NCI-H128 (cell line): ENCODE results near the gene VEPH1.

Source experiments
- DNase-seq: peaks from one replicate; lab custom pipeline; 2025; ENCODE audit not compliant: unreplicated experiment; lab: John Stamatoyannopoulos, UW

VEPH1 gene

DNA sequence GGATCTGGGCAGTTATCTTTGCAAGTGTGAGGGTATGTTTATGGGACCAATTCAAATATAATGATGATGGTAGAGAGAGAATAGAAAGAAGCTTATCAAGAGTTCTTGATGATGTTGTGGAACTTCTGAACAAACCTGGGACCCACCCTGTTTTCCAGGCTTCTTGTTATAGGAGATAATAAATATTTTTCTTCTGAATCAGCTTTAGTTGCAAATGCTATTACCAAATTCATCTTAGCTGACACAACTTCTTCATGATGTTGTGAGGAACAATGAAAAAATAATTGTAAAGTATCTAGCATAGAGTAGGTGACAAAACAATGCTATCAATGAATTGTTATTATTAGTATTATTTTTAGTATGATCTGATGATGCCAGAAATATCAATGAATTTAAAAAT lies 110.1 kb downstream of the VEPH1 start:
- no peak for DNase-seq

- no peak for DNase-seq
Observed at GRCh38 chr3:157392104-157392503, 111.1 kb downstream of the VEPH1 start.

DNA sequence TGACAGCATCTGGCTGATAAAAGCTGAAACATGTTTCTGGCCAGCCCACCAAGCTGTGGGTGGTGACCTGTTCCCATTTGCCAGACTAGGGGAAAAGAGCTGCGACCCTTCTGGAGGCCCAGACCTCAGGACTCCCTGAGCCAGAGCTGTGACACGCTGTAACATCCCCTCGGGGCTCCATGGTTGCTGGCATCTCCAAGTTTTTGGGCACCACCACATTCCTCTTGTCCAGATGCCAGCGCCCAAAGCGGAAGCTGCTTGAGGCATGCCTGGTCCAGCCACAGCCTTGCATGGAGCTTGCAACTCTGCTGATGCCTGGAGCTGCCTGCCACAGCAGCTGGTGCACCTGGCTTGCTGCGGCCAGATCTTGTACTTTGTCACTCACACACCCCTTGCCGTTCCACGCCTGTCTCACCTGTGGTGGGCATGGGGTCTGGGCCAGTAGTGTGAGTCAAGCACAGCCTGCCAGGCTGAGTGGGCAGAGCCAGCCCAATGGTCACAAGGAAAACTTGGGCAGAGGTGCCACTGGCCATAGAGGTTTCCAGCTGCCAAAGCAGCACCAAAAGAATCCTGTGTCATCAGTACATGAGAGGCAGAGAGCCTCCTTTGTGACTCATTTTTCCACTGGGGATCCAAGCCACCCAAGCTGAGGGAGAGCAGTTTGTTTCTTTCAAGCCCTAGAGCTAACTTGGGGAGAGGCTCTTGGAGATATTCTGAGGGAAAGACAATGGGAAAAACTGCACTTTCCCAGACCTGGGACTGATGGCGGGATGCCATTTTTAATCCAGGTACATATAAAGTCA lies 112.3 kb downstream of the VEPH1 start:
- no peak for DNase-seq

GRCh38 chr3:157388976-157389375 lies 114.2 kb downstream of the VEPH1 start:
- DNase-seq, result no peak

- no peak for DNase-seq
Observed at GRCh38 chr3:157387708-157388435, 115.3 kb downstream of the VEPH1 start.

- no peak for DNase-seq
Observed at GRCh38 chr3:157384491-157384890, 118.7 kb downstream of the VEPH1 start.

DNA sequence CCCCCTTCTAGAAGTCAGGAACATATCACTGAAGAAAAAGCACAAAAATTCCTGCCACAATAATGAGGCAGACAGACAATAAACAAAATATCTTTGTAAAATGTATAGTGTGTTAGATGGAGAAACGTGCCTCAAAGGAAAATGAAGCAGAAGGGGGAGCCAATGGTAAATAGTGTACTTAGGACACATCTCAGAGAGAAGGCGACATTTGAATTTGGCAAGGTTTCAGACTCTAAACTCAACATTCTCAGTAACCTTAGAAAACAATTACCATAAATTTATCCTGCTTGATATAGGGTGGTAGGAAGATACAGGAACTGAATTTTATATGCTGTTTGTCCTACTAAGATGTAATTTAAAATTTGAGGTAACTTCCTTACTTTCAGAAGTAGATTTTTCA lies 119.2 kb downstream of the VEPH1 start:
- DNase-seq, result no peak

GRCh38 chr3:157381606-157382005 lies 121.6 kb downstream of the VEPH1 start:
- no peak for DNase-seq

DNA sequence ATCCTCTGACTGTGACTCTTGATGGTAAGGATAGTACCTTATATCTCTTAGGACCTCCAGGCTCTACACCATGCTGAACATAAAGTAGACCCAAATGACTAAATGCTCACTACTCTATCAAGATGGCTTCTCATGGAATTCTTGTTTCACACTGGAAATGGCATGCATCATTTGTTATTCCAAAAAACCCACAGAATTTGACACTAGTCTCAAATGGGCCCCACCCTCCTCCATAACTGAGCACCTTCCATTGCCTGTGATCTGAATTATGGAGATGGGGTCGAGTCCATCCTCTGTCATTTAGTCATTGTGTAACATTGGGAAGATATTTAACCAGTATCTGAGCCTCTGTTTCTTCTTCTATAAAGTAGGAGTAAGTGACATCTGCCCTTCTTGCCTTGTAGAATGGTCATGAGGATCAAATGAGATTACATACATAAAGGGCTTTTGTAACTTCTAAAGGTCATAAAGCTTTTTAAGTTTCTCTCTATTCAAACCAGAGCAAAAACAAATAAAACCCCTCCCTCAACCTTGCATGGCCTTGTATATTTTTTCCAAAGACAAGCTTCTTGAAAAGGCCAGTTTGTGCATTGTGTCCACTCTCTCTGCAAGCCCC lies 123.6 kb downstream of the VEPH1 start:
- no peak for DNase-seq

DNA sequence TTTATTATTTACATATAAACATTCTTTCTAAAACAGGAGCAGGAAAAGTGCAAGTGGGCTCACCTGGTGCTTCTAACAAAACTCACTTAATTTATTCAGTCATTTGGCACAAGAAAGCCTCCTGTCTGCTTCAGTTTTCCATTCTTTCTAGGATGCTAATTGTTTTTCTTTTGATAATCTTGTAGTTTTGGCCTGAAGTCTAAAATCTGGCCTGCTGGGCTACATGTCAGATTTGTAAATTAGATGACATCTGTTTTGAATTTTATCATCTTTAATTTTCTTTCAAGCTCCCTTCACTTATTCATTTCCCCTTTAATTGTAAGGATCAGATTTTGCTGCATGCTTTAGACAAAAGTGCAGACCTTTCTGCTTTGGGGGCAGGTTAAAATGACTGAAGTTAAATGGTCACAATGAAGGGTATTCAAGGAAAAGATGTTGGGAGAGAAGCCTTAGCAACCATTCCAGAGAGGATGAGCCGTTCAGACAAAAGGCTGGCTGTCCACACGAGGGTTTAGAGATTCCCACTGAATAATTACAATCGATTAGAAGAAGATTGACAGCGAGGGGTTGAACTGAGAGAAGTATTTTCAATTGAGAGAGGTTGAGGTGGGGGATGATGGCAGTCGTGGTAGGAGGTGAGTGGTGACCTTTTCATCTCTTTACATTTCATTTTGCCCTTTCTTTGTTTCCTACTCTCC lies 126.5 kb downstream of the VEPH1 start:
- DNase-seq, result no peak

GRCh38 chr3:157375342-157375986 lies 127.8 kb downstream of the VEPH1 start:
- DNase-seq, result no peak

GRCh38 chr3:157374933-157375332 lies 128.3 kb downstream of the VEPH1 start:
- no peak for DNase-seq

DNA sequence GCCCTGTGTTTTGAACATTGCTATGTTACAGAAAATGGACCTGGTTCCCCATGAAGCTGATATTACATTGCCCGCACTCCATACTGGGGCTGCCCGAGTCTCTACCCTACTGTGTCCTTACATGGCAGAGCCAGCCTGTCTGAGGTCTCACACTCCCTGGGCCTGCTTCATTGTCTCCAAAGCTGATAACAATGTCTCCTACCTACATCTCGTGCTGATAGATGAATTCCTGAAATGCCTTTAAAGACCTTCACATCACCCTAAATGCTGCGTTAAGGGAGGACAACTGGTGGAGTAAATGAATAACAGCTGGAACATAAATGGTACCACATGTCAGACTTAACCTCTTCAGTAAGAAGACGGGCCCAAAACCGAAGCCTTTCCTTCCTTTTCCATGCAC lies 129.4 kb downstream of the VEPH1 start:
- no peak for DNase-seq

DNA sequence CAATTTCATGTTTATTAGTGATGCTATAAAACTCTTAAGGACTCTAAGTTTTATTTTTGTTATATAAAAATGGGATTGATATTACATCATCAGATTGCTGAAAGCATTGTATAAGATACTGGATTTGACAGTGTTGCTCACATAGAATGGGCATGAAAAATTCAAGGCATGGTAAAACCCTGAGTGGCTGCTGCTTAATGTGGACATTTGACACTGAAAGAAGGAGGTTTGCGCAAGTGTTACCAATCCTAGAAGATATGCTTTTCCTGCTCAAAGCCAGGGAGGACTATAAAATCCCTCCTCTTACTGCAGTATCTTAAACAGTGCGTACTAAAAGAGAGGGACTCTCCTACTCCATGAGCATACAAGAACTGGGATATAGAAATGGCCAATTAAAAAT lies 132.3 kb downstream of the VEPH1 start:
- DNase-seq, result no peak

GRCh38 chr3:157369727-157370421 lies 133.3 kb downstream of the VEPH1 start:
- no peak for DNase-seq

GRCh38 chr3:157368171-157368570 lies 135.0 kb downstream of the VEPH1 start:
- DNase-seq, result no peak

DNA sequence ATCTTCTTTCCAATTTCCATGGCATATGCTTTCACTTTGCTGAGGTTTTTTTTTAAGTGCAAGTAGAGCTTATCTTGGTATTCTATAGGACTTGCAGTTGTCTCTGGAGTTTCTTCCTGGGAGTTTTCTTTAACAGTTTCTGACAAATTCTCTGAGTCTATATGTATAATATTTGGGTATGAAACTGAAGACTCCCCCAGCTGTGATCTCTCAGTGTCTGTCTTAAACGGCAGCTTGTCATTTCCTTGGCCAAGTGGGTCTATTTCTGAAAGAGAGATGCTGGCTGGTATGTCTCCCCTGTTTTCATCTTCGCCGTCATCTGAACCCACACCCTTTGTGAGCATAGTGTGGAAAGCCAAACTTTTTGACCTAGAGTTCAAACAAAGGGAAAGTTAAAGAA lies 139.8 kb downstream of the VEPH1 start:
- DNase-seq, result no peak

DNA sequence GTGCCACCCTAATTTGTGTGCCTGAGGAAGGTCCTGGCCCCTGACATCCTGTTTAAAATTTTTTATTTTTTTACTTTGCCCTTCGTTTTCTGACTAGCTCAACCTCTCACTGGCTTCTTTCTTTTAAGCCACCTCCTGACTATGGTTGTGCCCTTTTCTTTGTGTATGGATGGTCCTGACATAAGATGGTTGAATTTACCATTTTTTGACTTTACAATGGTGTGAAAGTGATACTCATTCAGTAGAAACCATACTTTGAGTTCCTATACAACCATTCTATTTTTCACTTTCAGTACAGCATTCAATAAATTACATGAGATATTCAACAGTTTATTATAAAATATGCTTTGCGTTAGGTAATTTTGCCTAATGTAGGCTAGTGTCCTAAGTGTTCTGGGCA lies 140.9 kb downstream of the VEPH1 start:
- DNase-seq, result no peak

- no peak for DNase-seq
Observed at GRCh38 chr3:157360044-157360443, 143.2 kb downstream of the VEPH1 start.

DNA sequence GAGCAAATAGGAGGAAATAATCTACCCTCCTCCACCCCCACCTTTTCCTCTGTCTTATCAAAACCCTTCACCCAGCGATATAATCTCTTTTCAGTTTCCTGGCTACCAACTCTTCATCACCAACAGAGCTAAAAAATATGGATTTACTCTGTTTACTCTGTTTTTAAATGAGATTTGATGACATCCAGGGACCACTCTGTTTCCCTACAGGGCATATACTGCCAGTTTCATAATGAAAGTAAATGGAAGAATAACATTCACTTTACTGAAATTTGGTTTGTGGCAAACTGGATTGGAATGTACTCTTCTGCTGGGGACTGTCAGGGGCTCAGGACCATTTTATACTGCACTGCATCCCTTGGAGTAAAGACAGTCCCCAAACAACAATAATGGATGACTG lies 146.7 kb downstream of the VEPH1 start:
- no peak for DNase-seq
